Activated CD8-positive, alpha-beta T cell treated with anti-CD3 and anti-CD28 coated beads for 36 hours (primary cell): ENCODE measurements around the gene CNIH3. TPM values are rescaled to one million over a fixed set of nuclear protein-coding genes. Genes with fewer than 3 reads are reported as not detected.

ENCODE experiments used
- ATAC-seq: fragments of 200-7000 bp; cut with Tn5 transposase; one replicate; pipeline ENCODE4 v1.10.0; 2021; ENCODE audit warnings: mild to moderate bottlenecking, moderate library complexity
- CTCF ChIA-PET: fragments of 350-600 bp; sonication (Branson Sonifier 250); formaldehyde crosslinking; loops from one replicate; lab custom pipeline; 2021; ENCODE audit warnings: antibody characterized with exemption; lab: Charles Lee
- POLR2A ChIA-PET: fragments of 350-600 bp; sonication (Branson Sonifier 250); formaldehyde crosslinking; loops from one replicate; lab custom pipeline; 2021; ENCODE audit warnings: antibody characterized with exemption; lab: Charles Lee
- DNase-seq: peaks from one replicate; pipeline ENCODE4 v3.0.0-alpha.2; 2020
- H3K27ac Mint-ChIP-seq: one replicate; pipeline ENCODE4 v1.8.0; 2021; ENCODE audit warnings: mild to moderate bottlenecking, mixed read lengths
- H3K27me3 Mint-ChIP-seq: one replicate; pipeline ENCODE4 v1.8.0; 2021; ENCODE audit warnings: mixed read lengths
- H3K36me3 Mint-ChIP-seq: one replicate; pipeline ENCODE4 v1.8.0; 2021; ENCODE audit warnings: low read depth, mixed read lengths
- H3K4me1 Mint-ChIP-seq: one replicate; pipeline ENCODE4 v1.8.0; 2021; ENCODE audit warnings: low read depth, mixed read lengths
- H3K4me3 Mint-ChIP-seq: one replicate; pipeline ENCODE4 v1.8.0; 2021; ENCODE audit warnings: mild to moderate bottlenecking, moderate library complexity, mixed read lengths
- H3K9me3 Mint-ChIP-seq: one replicate; pipeline ENCODE4 v1.8.0; 2021; ENCODE audit warnings: mixed read lengths
- CTCF ChIP-seq: fragments of 200-600 bp; IDR thresholded peaks from one replicate; pipeline ENCODE4 v1.8.0; 2022; ENCODE audit warnings: antibody characterized with exemption, mild to moderate bottlenecking
- intact Hi-C: fragments of 100-400 bp; cut with micrococcal nuclease; formaldehyde crosslinking; loops from one replicate; pipeline ENCODE4 v1.10.0; 2022
- total RNA-seq, 2 experiments: library from RNA; stranded (reverse); gene quantifications; one replicate each; pipeline ENCODE4 v1.2.3, GENCODE V29; 2021

The CNIH3 gene
- total RNA-seq, 2 experiments from 2014 or later = 1.6 to 2.1 TPM

GRCh38 chr1:224589006-224589405 lies 27.1 kb upstream of the CNIH3 start:
- TF ChIP-seq CTCF = no peak
- ChIA-PET CTCF (interaction anchor here (1.8 kb wide), 1 partner anchor 75 kb away, joined by 9 read pairs; no protein-coding TSS in a partner anchor), POLR2A (interaction anchor here (0.6 kb wide), 1 partner anchor 9 kb away, joined by 3 read pairs; no protein-coding TSS in a partner anchor)
- no peaks in the 10 kb centered on the region for H3K27me3 Mint-ChIP-seq
- ATAC-seq = no peak
- H3K9me3 Mint-ChIP-seq = no peaks in the 10 kb centered on the region
- no peaks in the 10 kb centered on the region for H3K36me3 Mint-ChIP-seq
- DNase-seq = no peak
- no peak overlapping the region for H3K27ac Mint-ChIP-seq
- intact Hi-C loops = no loop called here
- no peaks in the 10 kb centered on the region for H3K4me1 Mint-ChIP-seq
- no peak overlapping the region for H3K4me3 Mint-ChIP-seq

- TF ChIP-seq CTCF = no peak
- Mint-ChIP-seq H3K4me1 (no peaks in the 10 kb centered on the region), H3K36me3 (no peaks in the 10 kb centered on the region), H3K27ac (no peak overlapping the region), H3K27me3 (no peaks in the 10 kb centered on the region), H3K4me3 (no peak overlapping the region), H3K9me3 (no peaks in the 10 kb centered on the region)
- ATAC-seq (no peak), DNase-seq (no peak)
- POLR2A ChIA-PET = interaction anchor here (0.9 kb wide), 1 partner anchor 8 kb away, joined by 3 read pairs; no protein-coding TSS in a partner anchor
- intact Hi-C loops = no loop called here
- CTCF ChIA-PET = interaction anchor here (1.2 to 1.4 kb wide), 2 partner anchors 48 to 78 kb away, joined by 4 to 5 read pairs; no protein-coding TSS in a partner anchor
These were observed 24.8 kb upstream of the CNIH3 start for GRCh38 chr1:224591326-224591725.

GRCh38 chr1:224592636-224593582 lies 23.2 kb upstream of the CNIH3 start:
- Mint-ChIP-seq H3K36me3 (no peaks in the 10 kb centered on the region), H3K27me3 (no peaks in the 10 kb centered on the region), H3K9me3 (no peaks in the 10 kb centered on the region), H3K27ac (no peak overlapping the region), H3K4me1 (no peaks in the 10 kb centered on the region), H3K4me3 (no peak overlapping the region)
- no peak for TF ChIP-seq CTCF
- POLR2A ChIA-PET = interaction anchor here (1.4 kb wide), 1 partner anchor 94 kb away, joined by 3 read pairs; no protein-coding TSS in a partner anchor
- ATAC-seq = no peak
- DNase-seq = no peak
- intact Hi-C loops = no loop called here
- CTCF ChIA-PET = interaction anchor here (1.0 kb wide), 1 partner anchor 26 kb away, joined by 3 read pairs; no protein-coding TSS in a partner anchor

GRCh38 chr1:224594360-224594759 lies 21.8 kb upstream of the CNIH3 start:
- ChIA-PET POLR2A (interaction anchor here (0.6 kb wide), 1 partner anchor 18 kb away, joined by 3 read pairs; no protein-coding TSS in a partner anchor), CTCF (no interaction called here)
- Mint-ChIP-seq H3K36me3 (no peaks in the 10 kb centered on the region), H3K4me1 (no peaks in the 10 kb centered on the region), H3K27ac (no peak overlapping the region), H3K4me3 (no peak overlapping the region), H3K27me3 (no peaks in the 10 kb centered on the region), H3K9me3 (no peaks in the 10 kb centered on the region)
- DNase-seq = no peak
- TF ChIP-seq CTCF = no peak
- ATAC-seq = no peak
- intact Hi-C loops = no loop called here

GRCh38 chr1:224594851-224595250 lies 21.3 kb upstream of the CNIH3 start:
- CTCF ChIA-PET = no interaction called here
- no peak for DNase-seq
- intact Hi-C loops = no loop called here
- no peaks in the 10 kb centered on the region for H3K27me3 Mint-ChIP-seq
- H3K4me3 Mint-ChIP-seq = no peak overlapping the region
- H3K9me3 Mint-ChIP-seq = no peaks in the 10 kb centered on the region
- no peak overlapping the region for H3K27ac Mint-ChIP-seq
- no peak for TF ChIP-seq CTCF
- H3K36me3 Mint-ChIP-seq = no peaks in the 10 kb centered on the region
- no peak for ATAC-seq
- POLR2A ChIA-PET = no interaction called here
- H3K4me1 Mint-ChIP-seq = no peaks in the 10 kb centered on the region
